Stomach (tissue), 4 donors: ENCODE measurements around the gene ATG12.

Experiments used
- CTCF ChIP-seq, 7 experiments: fragments of 450-650 bp in 4 of 7; fragments of 200-600 bp in 3 of 7; sonication (generic) in 3 of 7; IDR thresholded peaks; one replicate each; pipeline ENCODE4 v1.5.1; 2016 to 2019; ENCODE audit warnings: antibody characterized with exemption in 7 of 7, control low read depth in 2 of 7, mild to moderate bottlenecking in 1 of 7
- EP300 ChIP-seq: sonication (generic); formaldehyde crosslinking; IDR thresholded peaks from one replicate; pipeline ENCODE4 v1.6.1; 2017; ENCODE audit warnings: antibody characterized with exemption
- POLR2A ChIP-seq, 4 donors: fragments of 450-650 bp; IDR thresholded peaks; one replicate each; pipeline ENCODE4 v1.6.1; 2016; ENCODE audit warnings: antibody characterized with exemption in 4 of 4, control low read depth in 2 of 4, mild to moderate bottlenecking in 1 of 4, moderate library complexity in 1 of 4
- POLR2AphosphoS5 ChIP-seq, 3 donors: sonication (generic); formaldehyde crosslinking; IDR thresholded peaks; one replicate each; pipeline ENCODE4 v1.6.1; 2016; ENCODE audit warnings: antibody characterized with exemption in 3 of 3

GRCh38 chr5:115806986-115807653 lies 34.2 kb downstream of the ATG12 start:
- TF ChIP-seq CTCF (IDR thresholded peaks at IDR 0.05) (no peak), POLR2A (IDR thresholded peaks at IDR 0.05) (no peak), POLR2AphosphoS5 (IDR thresholded peaks at IDR 0.05) (no peak), EP300 (no peak)
